HS-27A (cell line): ENCODE data around the gene TRAF7.

Experiments
- DNase-seq: peaks from one replicate; pipeline ENCODE4 v3.0.0-alpha.2; 2012; ENCODE audit warnings: low read depth, missing footprints

Gene TRAF7

DNA sequence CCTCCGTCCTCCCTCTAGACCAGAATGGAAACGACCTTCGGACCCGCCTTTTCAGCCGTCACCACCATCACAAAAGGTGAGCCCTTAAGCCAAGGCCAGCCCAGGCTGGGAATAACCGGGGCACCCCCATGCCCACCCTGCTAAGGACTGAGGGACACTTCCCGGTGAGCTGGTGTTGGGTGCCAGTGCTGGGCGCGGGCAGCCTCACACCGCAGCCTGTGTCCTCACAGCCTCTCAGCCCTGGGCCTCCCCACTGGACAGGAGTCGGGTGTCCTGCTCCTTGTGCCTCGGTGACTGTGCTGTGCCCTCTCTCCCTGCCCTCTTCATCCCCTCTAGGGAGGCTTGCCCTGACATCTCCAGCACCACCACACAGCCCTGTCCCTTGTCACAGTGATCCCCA lies 10.3 kb downstream of the TRAF7 start:
- no peak for DNase-seq

DNA sequence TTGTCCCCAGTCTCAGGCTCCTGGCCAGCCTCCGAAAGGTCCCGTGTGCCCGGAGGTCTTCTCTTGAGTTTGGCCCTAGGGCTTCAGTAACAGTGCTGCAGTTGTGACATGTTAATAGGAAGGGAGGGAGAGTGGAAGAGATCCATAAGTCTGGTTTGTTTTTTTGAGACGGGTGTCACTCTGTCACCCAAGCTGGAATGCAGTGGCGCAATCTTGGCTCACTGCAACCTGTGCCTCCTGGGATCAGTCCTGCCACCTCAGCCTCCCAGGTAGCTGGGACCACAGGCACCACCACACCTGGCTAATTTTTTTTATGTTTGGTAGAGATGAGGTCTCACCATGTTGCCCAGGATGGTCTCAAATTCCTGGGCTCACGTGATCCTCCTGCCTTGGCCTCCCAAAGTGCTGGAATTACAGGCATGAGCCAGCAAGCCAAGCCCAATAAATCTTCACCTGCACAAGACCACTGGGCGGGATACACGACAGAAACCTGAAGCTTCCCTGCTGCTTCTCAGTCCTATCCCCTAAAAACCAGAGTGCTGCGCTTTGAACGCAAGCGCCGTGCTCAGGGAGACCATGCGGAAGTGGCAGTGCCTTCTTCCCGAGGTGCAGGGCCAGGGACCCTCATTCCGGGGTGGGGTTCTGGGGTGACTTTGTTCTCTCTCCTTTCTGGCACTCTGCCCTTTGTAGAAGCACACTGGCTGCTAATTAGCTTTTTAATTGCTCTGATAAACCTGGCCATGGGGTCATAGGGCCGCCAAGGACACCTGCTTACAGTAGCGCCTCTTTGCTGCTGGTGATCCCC lies 10.9 kb downstream of the TRAF7 start:
- DNase-seq, result no peak

DNA sequence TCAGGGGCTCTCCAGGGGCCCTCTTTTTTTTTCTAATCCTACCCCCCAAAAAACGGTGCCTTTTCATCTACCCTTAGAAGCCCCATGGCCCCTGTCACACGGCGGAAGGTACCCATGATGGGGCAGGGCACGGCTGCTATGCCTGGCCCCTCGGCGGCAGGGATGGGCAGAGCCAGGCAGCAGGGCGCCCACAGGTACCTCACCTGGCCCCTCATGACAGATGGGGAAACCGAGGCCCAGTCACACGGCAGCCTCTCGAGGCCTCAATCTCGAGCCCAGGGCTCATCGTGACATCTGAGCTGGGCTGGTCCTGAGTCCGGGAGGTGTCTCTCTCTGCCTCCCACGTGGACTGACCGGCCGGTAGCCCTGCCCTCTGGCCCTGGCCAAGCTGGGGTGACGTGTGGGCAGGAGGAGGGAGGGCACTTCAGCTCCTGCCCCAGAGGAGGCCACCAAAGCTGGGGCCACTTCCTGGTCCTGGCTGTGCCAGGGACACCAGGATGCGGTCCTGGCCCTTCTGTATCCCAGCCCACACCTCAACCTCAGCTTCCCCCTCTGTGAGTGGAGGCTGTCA lies 11.6 kb downstream of the TRAF7 start:
- no peak for DNase-seq

DNA sequence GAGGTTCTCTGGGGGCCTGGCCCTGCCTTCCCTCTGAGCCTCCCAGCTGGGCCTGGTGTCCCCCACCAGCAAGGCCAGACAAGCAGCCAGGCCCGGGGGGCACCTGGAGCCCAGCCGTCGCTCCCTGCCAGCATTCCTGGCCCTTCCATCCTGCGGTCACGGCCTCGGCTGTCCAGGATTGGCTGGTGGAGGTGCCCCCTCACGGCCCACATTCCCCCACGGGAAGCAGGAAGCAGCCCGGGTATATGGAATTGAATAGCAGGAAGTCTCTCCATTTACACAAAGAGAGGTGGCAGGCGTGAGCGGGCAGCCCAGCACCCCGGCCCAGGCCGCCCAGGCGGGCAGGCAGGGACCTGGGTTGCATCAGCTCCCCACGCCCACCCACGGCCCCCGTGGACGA lies 14.5 kb downstream of the TRAF7 start:
- DNase-seq, result no peak

DNA sequence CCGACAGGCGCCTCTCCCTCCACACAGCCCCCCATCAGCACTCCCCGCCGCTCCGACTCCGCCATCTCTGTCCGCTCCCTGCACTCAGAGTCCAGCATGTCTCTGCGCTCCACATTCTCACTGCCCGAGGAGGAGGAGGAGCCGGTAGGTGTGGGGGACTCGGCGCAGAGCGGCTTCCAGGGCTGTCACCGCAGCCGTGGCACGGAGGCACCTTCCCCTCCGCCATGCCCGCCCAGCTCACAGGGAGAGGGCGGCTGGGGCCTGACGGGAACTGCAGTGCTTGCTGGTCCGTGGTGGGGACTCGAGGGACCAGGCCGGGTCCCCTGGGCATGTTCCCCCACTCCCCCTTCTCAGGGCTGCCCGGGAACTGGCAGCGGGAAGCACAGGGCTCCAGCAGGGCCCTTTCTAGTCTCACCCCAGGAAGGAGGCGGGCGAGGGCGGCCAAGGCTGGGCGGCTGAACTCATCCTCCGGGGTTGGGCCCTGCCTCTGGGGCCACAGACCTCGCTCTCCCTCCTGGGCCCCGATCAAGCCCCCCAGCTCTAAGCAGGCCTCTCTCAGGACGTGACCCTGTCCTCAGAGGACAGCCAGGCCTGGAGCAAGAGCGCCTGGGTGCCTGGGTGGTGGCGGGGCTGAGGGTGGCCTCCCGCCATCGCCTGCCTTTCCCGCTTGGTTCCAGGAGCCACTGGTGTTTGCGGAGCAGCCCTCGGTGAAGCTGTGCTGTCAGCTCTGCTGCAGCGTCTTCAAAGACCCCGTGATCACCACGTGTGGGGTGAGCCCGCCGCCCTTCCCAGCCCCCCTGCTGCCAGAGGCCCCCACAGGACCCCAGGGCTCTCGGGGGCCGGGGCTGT lies 15.2 kb downstream of the TRAF7 start:
- no peak for DNase-seq

DNA sequence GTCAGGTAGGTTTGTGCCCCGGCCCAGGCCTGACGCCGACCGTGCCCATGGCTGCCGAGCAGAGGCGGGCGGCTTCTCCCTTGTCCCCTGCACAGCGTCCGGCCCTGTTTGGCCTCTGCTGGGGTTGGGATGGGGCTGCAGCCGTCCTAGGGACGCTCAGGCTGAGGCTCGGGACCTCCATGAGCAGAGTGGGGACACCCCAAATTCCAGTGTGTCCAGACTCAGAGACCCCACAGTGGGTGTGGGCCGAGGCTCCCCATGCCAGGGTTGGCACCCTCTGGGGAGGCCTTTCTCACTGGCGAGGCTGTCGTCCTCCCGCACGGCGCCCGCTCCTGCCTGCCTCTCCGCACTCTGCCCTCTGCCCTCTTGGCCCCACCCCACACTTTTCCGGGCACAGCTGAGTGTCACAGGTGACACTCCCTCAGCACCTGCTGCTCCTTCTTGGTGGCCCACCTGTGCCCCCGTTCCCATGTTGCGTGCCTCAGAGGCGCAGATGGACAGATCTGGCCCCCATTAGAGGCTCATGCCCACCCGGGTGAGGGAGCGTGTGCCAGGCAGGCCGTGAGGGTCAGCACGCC lies 16.1 kb downstream of the TRAF7 start:
- no peak for DNase-seq

DNA sequence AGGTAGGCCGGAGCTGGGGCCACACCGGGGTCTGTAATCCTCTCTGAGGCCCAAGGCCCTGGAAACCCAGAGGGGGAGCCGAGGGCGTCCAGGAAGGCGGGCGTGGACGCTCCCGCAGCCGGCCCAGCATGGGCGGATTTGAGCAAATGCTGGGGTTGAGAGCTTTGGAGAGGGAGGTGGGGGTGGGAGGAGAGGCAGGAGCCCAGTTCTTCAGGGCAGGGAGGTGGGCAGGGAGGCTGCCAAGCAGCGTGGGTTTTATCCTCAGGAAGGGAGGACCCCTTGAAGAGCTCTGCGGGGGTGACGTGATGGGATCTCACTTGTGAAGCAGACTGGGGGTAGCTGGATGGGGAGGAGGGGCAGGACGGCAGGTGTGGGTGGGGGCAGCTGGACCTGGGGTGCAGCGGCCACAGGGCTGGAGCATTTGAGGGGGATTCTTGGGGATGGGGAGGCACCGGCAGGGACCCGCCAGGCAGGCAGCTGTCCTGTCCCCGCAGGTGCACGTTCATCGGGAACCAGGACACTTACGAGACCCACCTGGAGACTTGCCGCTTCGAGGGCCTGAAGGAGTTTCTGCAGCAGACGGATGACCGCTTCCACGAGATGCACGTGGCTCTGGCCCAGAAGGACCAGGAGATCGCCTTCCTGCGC lies 17.2 kb downstream of the TRAF7 start:
- DNase-seq, result no peak

DNA sequence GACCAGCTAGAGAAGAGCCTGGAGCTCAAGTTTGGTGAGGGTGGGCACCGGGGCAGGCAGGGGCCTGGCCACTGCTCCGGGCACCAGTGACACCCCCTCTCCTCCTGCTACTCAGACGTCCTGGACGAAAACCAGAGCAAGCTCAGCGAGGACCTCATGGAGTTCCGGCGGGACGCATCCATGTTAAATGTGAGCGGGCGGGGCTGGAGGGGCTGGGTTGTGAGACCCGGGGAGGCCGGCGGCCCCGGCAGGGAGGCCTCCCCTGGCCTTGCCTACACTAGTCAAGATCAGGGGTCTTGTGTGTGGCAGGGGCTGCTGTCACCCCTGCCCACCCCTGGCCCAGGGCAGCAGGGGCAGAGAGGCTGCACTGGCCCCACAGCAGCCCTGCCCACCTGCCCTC lies 17.8 kb downstream of the TRAF7 start:
- DNase-seq, result no peak

DNA sequence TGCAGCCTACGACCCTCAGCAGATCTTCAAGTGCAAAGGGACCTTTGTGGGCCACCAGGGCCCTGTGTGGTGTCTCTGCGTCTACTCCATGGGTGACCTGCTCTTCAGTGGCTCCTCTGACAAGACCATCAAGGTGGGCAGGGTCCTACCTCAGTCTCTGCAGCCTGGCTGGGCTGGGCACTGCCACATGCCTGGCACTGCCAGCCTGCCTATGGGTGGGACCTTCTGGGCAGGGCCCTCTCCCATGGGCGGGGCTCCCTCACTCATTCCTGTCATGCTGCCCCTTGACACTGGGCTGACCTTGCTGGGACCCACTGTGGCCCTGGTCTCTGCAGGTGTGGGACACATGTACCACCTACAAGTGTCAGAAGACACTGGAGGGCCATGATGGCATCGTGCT lies 18.3 kb downstream of the TRAF7 start:
- no peak for DNase-seq

DNA sequence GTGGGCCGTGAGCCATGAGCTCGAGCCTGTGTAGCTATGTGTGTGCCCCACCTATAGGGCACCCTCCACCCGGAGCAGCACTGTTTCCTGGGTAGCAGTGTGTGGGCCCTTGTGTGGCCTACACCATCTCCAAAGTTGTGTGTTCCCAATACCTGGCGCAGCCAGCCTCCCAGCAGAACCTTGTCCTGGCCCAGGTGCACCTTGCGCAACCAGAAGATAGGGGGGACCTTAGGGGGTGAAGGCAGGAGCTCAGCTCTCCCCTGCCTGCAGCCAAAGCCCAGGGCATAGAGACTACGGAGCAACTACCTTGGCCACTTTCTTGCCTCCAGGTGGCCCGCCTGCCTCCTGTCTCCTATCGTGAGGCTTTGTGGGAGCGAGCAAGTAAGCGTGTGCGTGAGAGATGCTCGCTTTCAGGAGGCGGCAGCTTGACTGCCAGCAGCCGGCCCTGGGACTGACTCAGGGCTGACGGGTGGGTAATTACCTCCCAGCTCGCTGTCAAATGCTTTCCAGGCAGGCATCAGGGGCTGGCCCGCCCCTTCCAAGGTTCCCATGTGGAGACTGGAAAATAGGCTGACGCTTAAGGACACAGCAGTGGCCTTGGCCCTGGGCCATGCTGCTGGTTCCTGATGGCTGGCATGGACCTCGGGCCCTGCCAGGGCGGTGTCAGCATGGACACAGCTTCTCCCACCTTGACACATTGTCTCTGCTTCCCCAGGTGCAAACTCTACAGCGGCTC lies 19.0 kb downstream of the TRAF7 start:
- DNase-seq, result no peak

DNA sequence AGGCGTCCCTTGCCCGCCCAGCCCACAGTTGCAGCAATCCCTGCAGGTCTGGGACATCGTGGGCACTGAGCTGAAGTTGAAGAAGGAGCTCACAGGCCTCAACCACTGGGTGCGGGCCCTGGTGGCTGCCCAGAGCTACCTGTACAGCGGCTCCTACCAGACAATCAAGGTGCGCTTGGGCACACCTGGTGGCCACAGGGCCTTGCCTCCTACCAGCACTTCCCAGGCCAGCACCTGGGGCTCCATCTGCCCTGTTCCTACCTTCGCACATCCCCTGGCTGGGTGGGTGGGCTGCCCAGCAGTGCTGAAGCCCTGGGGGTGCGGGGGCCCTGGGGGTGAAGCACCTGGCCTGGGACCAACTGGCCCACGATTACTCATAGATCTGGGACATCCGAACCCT lies 19.9 kb downstream of the TRAF7 start:
- DNase-seq, result no peak

DNA sequence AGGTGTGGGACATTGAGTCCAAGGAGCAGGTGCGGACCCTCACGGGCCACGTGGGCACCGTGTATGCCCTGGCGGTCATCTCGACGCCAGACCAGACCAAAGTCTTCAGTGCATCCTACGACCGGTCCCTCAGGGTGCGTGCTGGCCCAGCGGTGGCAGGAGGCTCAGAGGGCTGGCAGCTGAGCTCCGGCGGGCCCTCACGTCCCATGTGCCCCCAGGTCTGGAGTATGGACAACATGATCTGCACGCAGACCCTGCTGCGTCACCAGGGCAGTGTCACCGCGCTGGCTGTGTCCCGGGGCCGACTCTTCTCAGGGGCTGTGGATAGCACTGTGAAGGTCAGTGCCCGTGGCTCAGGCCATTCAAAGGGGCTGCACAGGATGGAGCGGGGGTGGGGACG lies 20.5 kb downstream of the TRAF7 start:
- no peak for DNase-seq

DNA sequence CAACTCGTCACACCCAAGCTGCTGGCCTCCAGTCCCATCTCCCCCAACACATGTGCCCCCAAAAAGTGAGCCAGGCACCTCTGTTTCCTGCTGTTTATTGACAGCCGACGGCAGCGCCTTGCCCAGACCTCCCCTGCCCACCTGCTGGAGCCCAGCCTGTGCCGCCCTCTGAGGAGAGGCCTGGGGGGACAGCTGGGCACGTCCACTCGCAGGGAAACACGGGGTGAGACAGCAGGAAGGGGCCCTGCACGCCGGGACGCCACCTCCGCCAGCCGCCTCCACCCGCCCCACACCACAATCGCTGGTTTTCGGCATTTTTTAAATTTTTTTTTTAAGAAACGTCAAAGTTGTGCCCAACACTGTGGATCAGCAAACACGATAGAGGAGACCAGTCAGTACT lies 21.5 kb downstream of the TRAF7 start:
- no peak for DNase-seq

DNA sequence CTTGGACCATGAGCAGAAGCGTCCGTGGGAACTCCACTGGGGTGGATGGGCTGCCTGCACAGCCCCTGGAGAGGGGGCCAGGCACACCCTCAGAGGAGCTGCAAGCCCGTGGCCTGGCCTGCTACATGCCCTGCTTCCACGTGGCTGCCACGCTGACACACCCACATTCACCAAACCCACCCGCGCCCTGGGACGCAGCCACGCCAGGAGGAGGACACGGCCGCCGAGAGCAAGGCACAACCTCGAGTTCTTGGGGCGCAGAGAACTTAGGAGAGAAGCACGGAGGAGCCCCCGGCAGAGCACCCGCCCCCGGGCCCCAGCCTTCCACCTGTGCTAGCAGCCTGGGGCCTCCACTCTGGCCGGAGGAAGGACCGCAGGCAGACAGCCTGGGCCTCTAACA lies 22.0 kb downstream of the TRAF7 start:
- DNase-seq, result no peak

DNA sequence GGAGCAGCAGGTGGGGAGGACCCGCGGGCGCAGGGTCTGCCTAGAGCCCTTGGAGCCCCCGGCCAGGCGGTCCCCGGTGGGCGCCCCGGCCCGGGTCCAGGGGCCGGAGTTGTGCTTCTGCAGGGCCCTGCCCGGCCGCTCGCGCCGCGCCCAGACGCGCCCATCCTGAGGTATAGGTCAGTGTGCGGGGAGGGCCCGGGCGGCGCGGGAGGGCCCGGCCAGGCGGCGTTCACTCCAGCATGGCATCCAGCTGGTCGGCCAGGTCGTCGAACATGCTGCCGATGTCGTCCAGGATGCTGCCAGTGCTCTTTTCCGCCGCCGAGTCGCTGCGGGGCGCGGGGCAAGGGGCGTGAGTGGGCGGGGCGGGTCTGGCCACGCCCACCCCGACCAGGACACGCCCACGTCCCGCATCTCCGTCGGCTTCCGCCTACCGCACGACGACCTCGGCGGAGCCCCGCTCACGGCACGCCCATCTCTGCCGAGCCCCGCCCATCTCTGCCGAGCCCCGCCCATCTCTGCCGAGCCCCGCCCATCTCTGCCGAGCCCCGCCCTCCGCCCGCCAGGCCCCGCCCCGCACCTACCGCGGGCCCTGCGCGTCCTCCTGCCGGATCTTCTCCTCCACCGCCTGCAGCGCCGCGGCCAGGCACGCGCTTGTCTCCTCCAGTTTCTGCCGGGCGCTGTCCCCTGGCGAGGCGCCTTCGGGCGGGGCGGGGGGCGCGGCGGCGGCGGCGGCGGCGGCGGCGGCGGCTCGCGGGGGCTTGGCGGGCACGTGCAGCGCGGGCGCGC lies 22.9 kb downstream of the TRAF7 start:
- DNase-seq, result no peak

DNA sequence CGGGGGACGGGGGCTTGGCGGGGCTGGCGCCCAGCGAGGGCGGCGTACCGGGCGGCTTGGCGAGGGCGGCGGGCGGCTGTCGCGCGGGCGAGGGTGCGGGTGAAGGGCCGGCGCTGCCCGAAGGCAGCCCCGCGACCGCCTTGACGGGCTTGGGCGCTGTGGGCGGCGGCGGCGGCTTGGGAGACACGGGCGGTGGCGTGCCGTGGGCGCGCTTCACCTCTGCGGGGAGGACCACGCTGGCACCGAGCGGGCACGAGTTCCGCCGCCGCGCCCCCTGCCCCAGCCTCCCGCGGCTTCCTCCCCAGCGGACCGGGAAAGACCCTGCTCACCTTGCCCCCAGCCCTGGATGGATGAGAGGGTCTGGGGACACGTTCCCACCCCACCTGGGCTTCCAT lies 23.5 kb downstream of the TRAF7 start:
- DNase-seq, result no peak

DNA sequence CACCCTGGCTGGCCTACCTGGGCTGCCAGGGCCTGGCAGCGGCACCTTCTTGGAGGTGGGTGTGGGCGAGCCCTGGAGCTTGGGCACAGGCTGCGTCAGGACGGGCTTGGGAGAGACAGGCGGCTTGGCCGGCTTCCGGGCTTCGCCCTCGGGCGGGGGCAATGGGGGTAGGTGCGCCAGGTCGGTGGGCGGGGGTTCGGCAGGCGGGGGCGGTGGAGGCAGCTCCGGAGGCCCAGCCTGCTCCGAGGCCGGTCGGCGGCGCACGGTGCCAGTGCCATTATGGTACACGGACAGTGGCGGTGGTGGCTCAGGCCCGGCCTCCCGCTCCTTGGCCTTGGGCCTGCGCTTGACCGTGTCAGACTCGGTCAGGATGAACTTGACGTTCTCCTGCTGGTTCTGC lies 24.0 kb downstream of the TRAF7 start:
- no peak for DNase-seq

DNA sequence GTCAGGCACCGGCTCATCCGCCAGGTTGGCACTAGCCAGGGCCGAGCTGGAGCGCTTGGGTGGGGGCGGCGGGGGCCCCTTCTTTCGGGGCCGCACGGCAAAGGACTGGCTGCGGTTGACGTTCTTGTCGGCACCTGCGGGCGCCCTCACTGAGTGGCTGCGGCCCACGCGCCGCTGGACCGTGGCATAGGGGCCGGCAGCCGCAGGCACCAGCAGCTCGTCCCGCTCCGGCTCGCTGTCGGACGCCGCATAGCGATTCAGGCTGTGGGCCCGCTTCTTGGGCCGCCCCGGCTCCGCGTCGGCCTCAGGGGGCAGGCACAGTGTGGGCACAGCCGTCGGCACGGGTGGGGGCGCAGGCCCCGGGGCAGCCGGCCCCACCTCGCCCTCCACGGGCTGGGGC lies 24.9 kb downstream of the TRAF7 start:
- no peak for DNase-seq

DNA sequence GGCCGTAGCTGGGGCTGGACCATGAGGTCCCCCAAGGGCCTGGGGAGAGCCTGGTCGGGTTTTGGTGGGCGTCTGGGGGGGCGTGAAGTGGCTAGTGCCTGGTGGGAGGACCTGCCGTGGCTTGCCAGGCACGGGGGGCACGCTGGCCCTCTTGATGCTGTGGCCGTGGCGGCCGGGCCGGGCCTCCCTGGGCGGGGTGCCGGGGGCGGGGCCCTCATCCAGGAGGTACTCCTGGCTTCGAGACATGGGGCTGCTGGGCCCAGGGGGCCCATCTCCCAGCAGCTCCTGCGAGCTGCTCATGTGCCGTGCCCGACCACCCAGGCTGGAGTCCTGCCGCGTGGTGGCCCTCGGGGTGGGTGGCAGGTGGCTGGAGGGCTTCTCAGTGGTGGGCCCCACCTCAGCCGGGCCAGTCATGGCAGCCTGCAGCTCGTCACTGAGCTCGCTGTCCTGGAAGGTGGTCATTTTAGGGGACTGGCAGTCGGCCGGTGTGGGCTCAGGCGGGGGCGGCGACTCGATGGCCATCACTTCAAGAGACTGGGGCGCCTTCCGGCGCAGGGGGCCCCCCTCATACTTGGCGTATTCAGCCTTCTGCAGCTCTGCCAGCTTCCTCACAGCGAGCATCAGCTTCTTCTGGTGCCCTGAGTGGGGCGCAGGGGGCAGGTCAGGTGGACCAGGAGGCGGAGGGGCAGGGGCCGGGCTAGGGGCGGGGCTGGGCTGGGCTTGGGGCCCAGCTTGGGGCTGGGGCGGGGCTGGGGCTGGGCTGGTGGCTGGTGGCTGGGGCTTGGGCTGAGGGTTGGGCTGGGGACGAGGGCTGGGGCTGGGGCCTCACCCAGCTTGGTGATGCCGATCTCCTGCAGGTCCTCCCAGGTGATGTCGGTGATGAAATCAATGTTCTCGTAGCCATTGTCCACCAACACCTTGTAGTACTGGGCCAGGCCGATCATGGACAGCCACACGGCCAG lies 25.7 kb downstream of the TRAF7 start:
- DNase-seq, result no peak

DNA sequence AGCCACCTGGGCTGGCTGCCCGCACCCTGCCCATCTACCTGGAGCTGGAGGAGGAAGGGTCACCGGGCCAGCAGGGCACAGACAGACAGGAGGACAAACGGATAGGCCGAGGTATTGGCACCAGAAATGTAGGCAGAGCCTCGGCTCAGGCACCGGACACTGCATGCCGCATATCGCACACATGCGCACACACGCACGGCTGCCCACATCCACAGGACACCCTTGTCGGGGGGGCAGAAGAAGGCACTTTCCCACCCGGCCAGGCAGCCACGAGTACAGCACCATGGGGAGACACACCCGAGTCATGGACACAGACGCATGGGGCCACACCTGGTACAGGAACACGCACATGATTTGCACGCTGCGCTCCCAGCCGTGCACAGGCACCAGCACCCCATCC lies 26.4 kb downstream of the TRAF7 start:
- DNase-seq, result no peak
